Measurements from ENCODE around the gene ZNF525. TPM values are rescaled to one million over a fixed set of nuclear protein-coding genes. Genes with fewer than 3 reads are reported as not detected.

Gene ZNF525
- total and polyA plus RNA-seq, 2 of the 13 experiments (the other 11 are each of a cell fraction or from before 2014, with no cell fraction given): 3.4 to 8.7 TPM

GRCh38 chr19:53394974-53395839 is 29.7 kb downstream of the ZNF525 start, which contains the start of gene ZNF765 (continued):
- peak; percentile 76 for TF ChIP-seq PHF8 (CRISPR knock-in tag; IDR thresholded peaks at IDR 0.05)
- 0 out of 2 replicates have a peak, but pooled peaks have one; percentile 43 for TF ChIP-seq MAF1 (CRISPR knock-in tag; IDR thresholded peaks at IDR 0.05; ENCODE audit: borderline replicate concordance)
- peak; percentile 47 for TF ChIP-seq ZFY (CRISPR knock-in tag; IDR thresholded peaks at IDR 0.05)
- TF ChIP-seq PITX1 (CRISPR knock-in tag; IDR thresholded peaks at IDR 0.05): 0 out of 2 replicates have a peak, but pooled peaks have one; percentile 12
- peak; percentile 71; the same call in 1 of the 2 replicates for TF ChIP-seq HDAC1 (CRISPR knock-in tag; IDR thresholded peaks at IDR 0.05)
- 0 out of 2 replicates have a peak, but pooled peaks have one; percentile 21 for TF ChIP-seq AKAP8 (CRISPR knock-in tag; IDR thresholded peaks at IDR 0.05)
- TF ChIP-seq HMGXB4 (CRISPR knock-in tag; IDR thresholded peaks at IDR 0.05; ENCODE audit: borderline replicate concordance in 1 of 2, low read depth in 1 of 2): peak in 1 of 2 experiments; percentile 30; a peak in 1 of 4 replicates
- peak; percentile 86 for TF ChIP-seq POLR2AphosphoS5 (IDR thresholded peaks at IDR 0.05; ENCODE audit: low read depth, low read length)
- peak; percentile 42; the same call in 1 of the 2 replicates for TF ChIP-seq ZNF574 (CRISPR knock-in tag; IDR thresholded peaks at IDR 0.05)
- peak; percentile 82; the same call in 1 of the 2 replicates for TF ChIP-seq SP5 (CRISPR knock-in tag; IDR thresholded peaks at IDR 0.05; ENCODE audit: borderline replicate concordance, low read depth)
- TF ChIP-seq ARHGAP35 (CRISPR knock-in tag; IDR thresholded peaks at IDR 0.05; ENCODE audit: borderline replicate concordance): no peak
- TF ChIP-seq UBTF (CRISPR knock-in tag; IDR thresholded peaks at IDR 0.05): no peak
- no peak for TF ChIP-seq AHR (CRISPR knock-in tag; IDR thresholded peaks at IDR 0.05)
- TF ChIP-seq ZNF143 (CRISPR knock-in tag; IDR thresholded peaks at IDR 0.05): 0 out of 2 replicates have a peak, but pooled peaks have one; percentile 9
- peak; percentile 29; the same call in 1 of the 2 replicates for TF ChIP-seq THAP11 (CRISPR knock-in tag; IDR thresholded peaks at IDR 0.05)
- TF ChIP-seq KDM5A (IDR thresholded peaks at IDR 0.05; ENCODE audit: borderline replicate concordance, low read length): peak; percentile 57; the same call in 1 of the 2 replicates
- 0 out of 2 replicates have a peak, but pooled peaks have one; percentile 24 for TF ChIP-seq ZNF446 (CRISPR knock-in tag; IDR thresholded peaks at IDR 0.05)
- no peak; the same call in 1 of the 2 replicates for TF ChIP-seq SPEN (CRISPR knock-in tag; IDR thresholded peaks at IDR 0.05; ENCODE audit: low read depth)
- TF ChIP-seq HES4 (CRISPR knock-in tag; IDR thresholded peaks at IDR 0.05; ENCODE audit: borderline replicate concordance): peak; percentile 38; the same call in 1 of the 2 replicates
- TF ChIP-seq SMAD3 (CRISPR knock-in tag; IDR thresholded peaks at IDR 0.05): peak; percentile 46; the same call in 1 of the 2 replicates

All from HepG2 (cell line).